GM10248 (cell line): ENCODE measurements around the gene ANXA2.
"Not testable (repeated sequence)": the region's sequence is repeated elsewhere in the genome, so short reads cannot be mapped to it uniquely, and the experiment has no call there.

Source experiments
- CTCF ChIA-PET: fragments of 300-600 bp; sonication (Branson Sonifier 250); formaldehyde crosslinking; extraction: SDS; loops from one replicate; lab custom pipeline; 2021; ENCODE audit warnings: antibody characterized with exemption; lab: Yijun Ruan, JAX
- POLR2A ChIA-PET: fragments of 350-650 bp; sonication (Branson Sonifier 250); formaldehyde crosslinking; extraction: SDS; loops from one replicate; lab custom pipeline; 2020; ENCODE audit warnings: antibody characterized with exemption; lab: Yijun Ruan, JAX
- DNase-seq: peaks from one replicate; pipeline ENCODE4 v3.0.0; 2012; ENCODE audit errors: extremely low spot score
- TF ChIP-seq, protein P1 (sequence below): IDR thresholded peaks from 2 replicates; pipeline ENCODE4 v1.5.1; 2012; ENCODE audit warnings: mild to moderate bottlenecking, low read depth; ENCODE audit errors: extremely low read depth, missing control alignments, control extremely low read depth

ANXA2 gene

DNA sequence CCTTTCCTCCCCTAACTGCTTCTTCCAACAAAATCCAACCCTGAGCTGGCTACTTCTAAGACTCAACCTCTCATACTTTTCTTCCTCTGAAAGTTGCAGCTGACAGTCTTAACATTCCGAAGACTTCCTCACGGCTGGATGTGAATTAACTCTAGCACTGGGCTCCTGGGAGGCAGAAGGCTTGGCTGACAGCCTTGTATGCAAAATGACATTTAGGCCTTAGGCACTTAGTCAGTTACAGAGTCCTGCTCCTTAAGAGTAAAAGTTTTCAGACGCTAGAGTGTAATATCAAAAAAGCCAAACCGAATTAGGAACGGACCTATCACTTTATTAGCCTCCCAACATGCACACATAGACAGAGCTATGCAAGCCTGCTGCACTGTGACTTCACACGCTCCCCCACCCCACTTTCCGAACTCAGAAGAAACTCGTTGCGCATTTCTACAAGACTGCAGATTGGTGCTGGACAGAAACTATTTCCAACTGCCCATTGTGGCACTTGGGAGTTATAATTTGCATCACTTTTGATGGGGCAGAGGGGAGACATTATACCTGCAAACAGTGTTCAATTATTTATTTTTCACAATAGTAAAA lies 15.5 kb upstream of the ANXA2 start:
- DNase-seq: no peak
- ChIA-PET POLR2A (no interaction called here), CTCF (interaction anchor here (1.3 kb wide), 1 partner anchor 30 kb away, joined by 3 read pairs; no protein-coding TSS in a partner anchor)
- TF ChIP-seq, protein P1, sequence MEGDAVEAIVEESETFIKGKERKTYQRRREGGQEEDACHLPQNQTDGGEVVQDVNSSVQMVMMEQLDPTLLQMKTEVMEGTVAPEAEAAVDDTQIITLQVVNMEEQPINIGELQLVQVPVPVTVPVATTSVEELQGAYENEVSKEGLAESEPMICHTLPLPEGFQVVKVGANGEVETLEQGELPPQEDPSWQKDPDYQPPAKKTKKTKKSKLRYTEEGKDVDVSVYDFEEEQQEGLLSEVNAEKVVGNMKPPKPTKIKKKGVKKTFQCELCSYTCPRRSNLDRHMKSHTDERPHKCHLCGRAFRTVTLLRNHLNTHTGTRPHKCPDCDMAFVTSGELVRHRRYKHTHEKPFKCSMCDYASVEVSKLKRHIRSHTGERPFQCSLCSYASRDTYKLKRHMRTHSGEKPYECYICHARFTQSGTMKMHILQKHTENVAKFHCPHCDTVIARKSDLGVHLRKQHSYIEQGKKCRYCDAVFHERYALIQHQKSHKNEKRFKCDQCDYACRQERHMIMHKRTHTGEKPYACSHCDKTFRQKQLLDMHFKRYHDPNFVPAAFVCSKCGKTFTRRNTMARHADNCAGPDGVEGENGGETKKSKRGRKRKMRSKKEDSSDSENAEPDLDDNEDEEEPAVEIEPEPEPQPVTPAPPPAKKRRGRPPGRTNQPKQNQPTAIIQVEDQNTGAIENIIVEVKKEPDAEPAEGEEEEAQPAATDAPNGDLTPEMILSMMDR: no peak

DNA sequence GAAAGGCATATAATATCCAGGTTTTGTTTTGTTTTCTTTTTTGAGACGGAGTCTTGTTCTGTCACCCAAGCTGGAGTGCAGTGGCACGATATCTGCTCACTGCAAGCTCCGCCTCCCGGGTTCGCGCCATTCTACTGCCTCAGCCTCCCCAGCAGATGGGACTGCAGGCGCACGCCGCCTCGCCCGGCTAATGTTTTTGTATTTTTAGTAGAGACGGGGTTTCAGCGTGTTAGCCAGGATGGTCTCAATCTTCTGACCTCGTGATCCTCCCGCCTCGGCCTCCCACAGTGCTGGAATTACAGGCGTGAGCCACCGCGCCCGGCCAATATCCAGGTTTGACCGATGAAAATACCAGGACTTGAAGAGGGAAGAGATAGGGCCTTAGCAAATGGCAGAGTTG lies 15.0 kb upstream of the ANXA2 start:
- CTCF ChIA-PET, POLR2A ChIA-PET, DNase-seq: not testable (repeated sequence)

DNA sequence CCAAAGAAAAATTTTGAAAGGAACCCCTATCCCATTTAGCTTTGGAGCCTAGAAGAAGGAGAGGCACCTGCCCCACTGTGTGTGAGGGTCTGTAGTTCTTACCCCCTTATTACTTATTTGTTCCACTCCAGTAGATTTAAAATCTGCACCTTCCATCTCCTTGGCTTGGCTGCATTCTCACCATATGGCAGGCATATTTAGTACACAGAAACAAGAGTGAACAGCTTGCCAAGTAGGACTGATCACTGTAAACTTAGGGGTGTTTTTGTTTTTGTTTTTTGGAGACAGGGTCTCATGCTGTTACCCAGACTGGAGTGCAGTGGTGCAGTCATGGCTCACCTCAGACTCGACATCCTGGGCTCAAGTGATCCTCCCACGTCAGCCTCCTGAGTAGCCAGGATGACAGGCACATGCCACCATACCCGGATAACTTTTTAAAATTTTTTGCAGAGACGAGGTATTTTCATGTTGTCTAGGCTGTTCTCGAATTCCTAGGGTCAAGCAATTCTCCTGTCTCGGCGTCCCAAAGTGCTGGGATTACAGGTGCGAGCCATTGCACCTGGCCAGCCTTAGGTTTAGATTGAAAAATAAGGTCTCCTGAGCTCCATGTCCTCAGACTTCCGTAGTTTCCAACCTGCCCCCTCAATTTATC lies 14.1 kb upstream of the ANXA2 start:
- ChIA-PET POLR2A (no interaction called here), CTCF (interaction anchor here (0.7 kb wide), 1 partner anchor 8 kb away, joined by 4 read pairs; no protein-coding TSS in a partner anchor)
- TF ChIP-seq, protein P1: no peak

DNA sequence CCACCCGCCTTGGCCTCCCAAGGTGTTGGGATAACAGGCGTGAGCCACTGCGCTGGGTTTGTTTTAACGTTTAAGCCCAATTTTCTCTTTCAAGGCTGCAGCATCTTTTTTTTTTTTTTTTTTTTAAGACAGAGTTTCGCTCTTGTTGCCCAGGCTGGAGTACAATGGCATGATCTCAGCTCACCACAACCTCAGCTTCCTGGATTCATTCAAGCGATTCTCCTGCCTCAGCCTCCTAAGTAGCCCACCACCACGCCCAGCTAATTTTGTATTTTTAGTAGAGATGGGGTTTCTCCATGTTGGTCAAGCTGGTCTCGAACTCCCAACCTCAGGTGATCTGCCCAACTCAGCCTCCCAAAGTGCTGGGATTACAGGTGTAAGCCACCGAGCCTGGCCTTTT lies 12.6 kb upstream of the ANXA2 start:
- ChIA-PET CTCF (interaction anchor here (1.3 kb wide), 1 partner anchor 20 kb away, joined by 3 read pairs; no protein-coding TSS in a partner anchor), POLR2A (interaction anchor here (0.6 kb wide), 1 partner anchor 44 kb away, joined by 3 read pairs; no protein-coding TSS in a partner anchor)
- DNase-seq: not testable (repeated sequence)

More for the DNA sequence above, 14.1 kb upstream of the ANXA2 start:
- DNase-seq: no peak

DNA sequence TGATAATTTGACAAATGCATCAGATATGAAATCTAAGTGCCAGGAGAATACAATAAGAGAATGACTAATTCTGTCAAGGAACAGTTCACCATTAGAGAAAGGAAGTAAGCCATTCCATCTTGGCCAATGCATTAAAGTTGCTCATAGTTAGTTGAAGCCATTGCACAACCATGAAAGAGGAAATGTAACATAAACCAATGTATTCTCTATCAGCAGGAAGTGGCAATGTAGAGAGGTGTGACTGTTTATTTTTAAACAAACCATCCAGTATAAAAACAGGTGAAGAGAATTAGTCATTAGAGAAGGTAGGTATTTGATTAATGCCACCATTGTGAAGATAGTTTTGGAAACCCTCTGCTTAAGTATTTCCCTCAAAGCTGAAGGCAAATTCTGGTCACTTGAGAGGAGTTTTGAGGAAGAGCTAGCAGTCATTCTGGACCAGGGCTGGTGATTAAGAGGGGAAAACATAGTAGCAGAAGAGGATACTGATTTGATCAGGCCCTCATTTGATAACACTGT lies 10.7 kb upstream of the ANXA2 start:
- TF ChIP-seq, protein P1: no peak
- ChIA-PET CTCF (interaction anchor here (1.2 kb wide), 1 partner anchor 9 kb away, joined by 4 read pairs; no protein-coding TSS in a partner anchor), POLR2A (no interaction called here)
- peak; percentile 28 for DNase-seq

DNA sequence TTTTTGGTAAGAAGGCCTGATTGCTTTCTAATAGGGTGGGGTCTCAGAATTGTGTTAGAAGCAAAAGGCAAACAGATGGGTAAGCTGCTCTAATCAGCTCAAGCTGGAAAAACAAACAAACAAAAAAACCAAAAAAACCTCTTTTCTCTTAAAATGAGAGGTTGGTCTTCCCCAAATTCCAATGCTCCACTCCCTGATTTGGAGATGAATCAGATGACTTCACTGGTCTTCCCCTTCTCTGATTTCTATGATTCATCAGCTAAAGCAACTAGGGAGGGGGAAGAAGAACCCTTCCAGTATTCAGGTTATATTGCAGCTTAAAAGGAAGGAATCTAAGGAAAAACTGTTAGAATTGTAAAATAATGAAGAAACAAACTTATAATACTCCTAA lies 9.6 kb upstream of the ANXA2 start:
- no peak for DNase-seq
- POLR2A ChIA-PET: interaction anchor here (0.6 kb wide), 1 partner anchor 9 kb away, joined by 6 read pairs; no protein-coding TSS in a partner anchor

More for the DNA sequence above, 9.6 kb upstream of the ANXA2 start:
- CTCF ChIA-PET: interaction anchor here (1.1 to 2.3 kb wide), 5 partner anchors 9 to 81 kb away, joined by 3 to 8 read pairs (median 3); partner anchors contain the start of gene ANXA2
- TF ChIP-seq, protein P1: no peak
